Neutrophil (primary cell): ENCODE data around the gene UST.

Experiments used
- H3K27ac ChIP-seq: fragments of 200-600 bp; sonication (generic); 2 replicates; pipeline ENCODE4 v1.5.1; 2016; ENCODE audit warnings: mild to moderate bottlenecking, moderate library complexity
- H3K27me3 ChIP-seq: fragments of 200-600 bp; sonication (generic); 2 replicates; pipeline ENCODE4 v1.6.0; 2016; ENCODE audit warnings: mild to moderate bottlenecking
- H3K36me3 ChIP-seq: fragments of 200-600 bp; sonication (generic); 2 replicates; pipeline ENCODE4 v1.5.1; 2017
- H3K4me1 ChIP-seq, 2 experiments: fragments of 200-600 bp in 1 of 2; sonication (generic) in 1 of 2; 1 replicate in 1 of 2; 2 replicates in 1 of 2; pipeline versions ENCODE4 v1.5.1 to v1.6.1; 2013 to 2016; ENCODE audit warnings: low read depth in 1 of 2, low read length in 1 of 2, mild to moderate bottlenecking in 1 of 2, moderate library complexity in 1 of 2; ENCODE audit not compliant: control insufficient read depth in 1 of 2, insufficient read depth in 1 of 2
- H3K4me3 ChIP-seq, 2 experiments: fragments of 200-600 bp in 1 of 2; sonication (generic) in 1 of 2; 1 replicate in 1 of 2; 2 replicates in 1 of 2; pipeline ENCODE4 v1.5.1; 2013 to 2016; ENCODE audit warnings: low read depth in 1 of 2, low read length in 1 of 2, mild to moderate bottlenecking in 1 of 2, moderate library complexity in 1 of 2
- H3K9me3 ChIP-seq: fragments of 200-600 bp; sonication (generic); 2 replicates; pipeline ENCODE4 v1.5.1; 2016
- TF ChIP-seq, protein P1 (sequence below): fragments of 200-600 bp; sonication (generic); IDR thresholded peaks from 2 replicates; pipeline ENCODE4 v1.5.1; 2016; ENCODE audit warnings: antibody characterized with exemption

UST gene

DNA sequence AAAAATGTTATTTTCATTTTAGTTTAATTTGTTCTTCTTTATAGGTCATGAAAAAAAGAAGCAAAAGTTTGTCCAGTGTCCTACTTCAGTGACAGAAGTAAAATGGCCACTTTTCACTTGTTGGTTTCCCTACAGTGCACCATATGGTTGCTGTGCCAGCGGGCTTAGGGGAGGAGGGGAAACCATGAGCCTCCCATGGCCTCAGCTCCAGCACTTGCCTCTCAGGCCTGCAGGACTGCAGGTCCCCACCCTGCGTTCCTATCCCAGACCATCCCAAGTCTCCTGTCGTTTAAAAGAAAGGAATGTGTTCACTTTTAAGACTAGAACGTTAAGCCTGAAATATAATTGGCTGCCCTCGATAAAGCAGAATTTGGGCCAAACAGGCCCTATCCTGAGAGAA is 360.7 kb downstream of the UST start:
- Histone ChIP-seq H3K27me3 (no peaks in the 10 kb centered on the region), H3K4me3 (no peak overlapping the region), H3K27ac (no peak overlapping the region), H3K9me3 (no peaks in the 10 kb centered on the region), H3K36me3 (no peaks in the 10 kb centered on the region), H3K4me1 (no peaks in the 10 kb centered on the region)
- TF ChIP-seq, protein P1, sequence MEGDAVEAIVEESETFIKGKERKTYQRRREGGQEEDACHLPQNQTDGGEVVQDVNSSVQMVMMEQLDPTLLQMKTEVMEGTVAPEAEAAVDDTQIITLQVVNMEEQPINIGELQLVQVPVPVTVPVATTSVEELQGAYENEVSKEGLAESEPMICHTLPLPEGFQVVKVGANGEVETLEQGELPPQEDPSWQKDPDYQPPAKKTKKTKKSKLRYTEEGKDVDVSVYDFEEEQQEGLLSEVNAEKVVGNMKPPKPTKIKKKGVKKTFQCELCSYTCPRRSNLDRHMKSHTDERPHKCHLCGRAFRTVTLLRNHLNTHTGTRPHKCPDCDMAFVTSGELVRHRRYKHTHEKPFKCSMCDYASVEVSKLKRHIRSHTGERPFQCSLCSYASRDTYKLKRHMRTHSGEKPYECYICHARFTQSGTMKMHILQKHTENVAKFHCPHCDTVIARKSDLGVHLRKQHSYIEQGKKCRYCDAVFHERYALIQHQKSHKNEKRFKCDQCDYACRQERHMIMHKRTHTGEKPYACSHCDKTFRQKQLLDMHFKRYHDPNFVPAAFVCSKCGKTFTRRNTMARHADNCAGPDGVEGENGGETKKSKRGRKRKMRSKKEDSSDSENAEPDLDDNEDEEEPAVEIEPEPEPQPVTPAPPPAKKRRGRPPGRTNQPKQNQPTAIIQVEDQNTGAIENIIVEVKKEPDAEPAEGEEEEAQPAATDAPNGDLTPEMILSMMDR, result no peak

DNA sequence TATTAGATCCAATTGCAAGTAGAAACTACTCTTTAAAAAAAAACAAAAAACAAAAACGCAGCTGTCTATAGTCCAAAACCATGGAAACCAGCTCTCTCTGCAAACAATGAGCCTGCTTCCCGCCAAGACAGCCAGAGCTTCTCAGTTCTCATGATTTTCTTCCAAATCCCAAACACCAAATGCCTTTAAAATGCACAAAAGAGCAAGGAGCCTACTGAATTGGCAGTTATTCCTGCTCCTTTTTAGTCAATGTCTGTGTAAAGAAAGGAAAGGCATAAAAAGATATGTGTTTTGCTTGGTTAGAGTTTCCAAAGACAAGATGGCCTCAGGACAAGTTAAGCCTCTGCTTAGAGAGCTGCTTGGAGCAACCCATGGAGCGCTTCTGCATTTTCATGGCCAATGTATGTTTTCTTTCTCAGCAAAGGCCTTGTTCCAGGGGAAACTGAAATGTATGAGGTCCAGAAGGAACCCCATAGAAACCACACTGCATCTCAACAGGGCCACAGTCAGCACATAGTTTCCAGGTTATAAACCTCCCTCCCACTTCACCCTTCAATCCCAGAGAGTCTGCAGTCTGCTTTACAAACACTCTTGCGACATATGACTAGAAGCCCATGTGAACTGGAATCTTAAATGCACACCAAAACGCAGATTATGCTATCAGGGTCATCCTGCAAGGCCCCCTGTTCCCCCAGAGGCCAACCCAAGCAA is 361.4 kb downstream of the UST start:
- TF ChIP-seq, protein P1, result no peak

DNA sequence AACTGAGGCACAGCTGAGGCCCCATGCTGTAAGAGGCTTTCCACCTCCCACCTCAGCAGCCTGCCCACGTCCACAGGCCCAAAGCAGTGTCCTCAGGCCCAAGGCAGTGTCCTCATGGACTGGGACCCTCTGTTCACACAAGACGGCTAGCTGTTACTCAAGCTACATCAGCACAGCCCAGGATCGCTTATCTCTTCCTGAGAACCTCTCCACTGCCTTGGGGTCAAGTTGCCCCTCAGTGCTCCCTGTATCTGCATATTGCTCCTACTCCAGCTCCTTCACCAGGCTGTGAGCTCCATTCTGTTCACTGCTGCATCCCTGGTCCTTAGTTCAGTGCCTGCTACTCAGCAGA is 361.9 kb downstream of the UST start:
- no peaks in the 10 kb centered on the region for H3K9me3 ChIP-seq
- no peak overlapping the region for H3K27ac ChIP-seq
- H3K36me3 ChIP-seq, result no peaks in the 10 kb centered on the region
- TF ChIP-seq, protein P1, result no peak
- no peaks in the 10 kb centered on the region for H3K27me3 ChIP-seq
- no peak overlapping the region for H3K4me3 ChIP-seq
- H3K4me1 ChIP-seq, result no peaks in the 10 kb centered on the region

More for the DNA sequence above, 361.4 kb downstream of the UST start:
- no peaks in the 10 kb centered on the region for H3K9me3 ChIP-seq
- no peak overlapping the region for H3K27ac ChIP-seq
- no peaks in the 10 kb centered on the region for H3K4me1 ChIP-seq
- no peak overlapping the region for H3K4me3 ChIP-seq
- no peaks in the 10 kb centered on the region for H3K27me3 ChIP-seq
- H3K36me3 ChIP-seq, result no peaks in the 10 kb centered on the region

DNA sequence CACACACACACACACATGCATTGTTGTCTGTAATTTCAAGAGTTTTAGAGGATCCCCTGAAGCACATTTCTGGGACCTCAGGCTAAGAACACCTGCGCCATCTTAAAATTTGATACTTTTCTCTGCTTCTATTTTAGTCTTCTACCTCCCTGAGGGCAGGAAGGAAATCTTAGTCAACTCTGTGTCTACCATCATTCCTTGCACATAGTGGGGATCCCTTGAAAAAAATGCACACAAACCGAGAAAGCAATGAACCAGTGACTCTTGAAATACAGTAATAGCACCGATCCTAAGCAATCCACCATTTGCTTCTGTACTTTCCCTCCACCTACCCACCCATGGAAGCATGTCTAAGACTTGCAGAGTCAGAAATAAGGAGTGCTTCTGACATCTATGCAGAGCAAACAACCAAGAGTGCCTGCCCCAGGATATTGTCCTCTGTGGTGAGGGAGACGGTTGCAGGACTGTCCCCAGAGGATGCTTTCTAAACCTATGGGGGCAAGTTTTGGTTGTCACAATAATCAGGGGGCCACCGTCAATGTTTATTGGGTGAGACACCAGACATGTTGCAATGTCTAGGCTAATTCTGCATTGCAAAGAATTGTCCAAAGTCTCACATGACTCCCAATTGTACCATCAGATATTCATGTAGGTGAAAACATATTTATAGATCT is 362.7 kb downstream of the UST start:
- TF ChIP-seq, protein P1, result no peak
- H3K27ac ChIP-seq, result no peak overlapping the region

DNA sequence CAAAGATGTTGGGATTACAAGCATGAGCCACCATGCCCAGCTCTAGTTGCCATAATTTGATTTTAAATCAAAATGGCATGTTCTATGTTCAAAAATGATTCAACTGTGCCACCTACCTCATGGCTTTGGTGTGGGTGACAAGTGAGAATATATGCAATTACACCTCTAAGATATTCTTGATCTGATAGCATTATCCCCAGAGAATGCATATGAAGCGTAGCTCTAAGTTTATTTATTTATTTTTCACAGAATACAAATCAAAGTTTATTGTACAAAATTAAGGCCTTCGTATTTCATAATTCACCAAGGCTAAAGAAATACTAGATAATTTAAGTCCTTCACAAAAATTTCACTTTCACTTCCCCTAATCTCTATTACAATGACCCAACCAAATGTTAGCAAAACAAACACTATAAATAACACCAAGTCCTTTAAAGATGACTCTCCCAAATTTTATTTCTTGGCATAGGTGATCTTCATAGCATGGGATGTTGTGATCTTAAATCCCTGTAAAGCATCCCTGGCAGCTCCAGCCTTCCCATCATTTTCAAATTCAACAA is 364.8 kb downstream of the UST start:
- H3K9me3 ChIP-seq, result no peaks in the 10 kb centered on the region
- no peaks in the 10 kb centered on the region for H3K27me3 ChIP-seq
- H3K4me3 ChIP-seq, result no peak overlapping the region
- H3K36me3 ChIP-seq, result no peaks in the 10 kb centered on the region
- TF ChIP-seq, protein P1, result no peak
- no peaks in the 10 kb centered on the region for H3K4me1 ChIP-seq
- no peak overlapping the region for H3K27ac ChIP-seq

More for the DNA sequence above, 362.7 kb downstream of the UST start:
- no peaks in the 10 kb centered on the region for H3K27me3 ChIP-seq
- no peaks in the 10 kb centered on the region for H3K9me3 ChIP-seq
- H3K4me1 ChIP-seq, result no peaks in the 10 kb centered on the region
- no peaks in the 10 kb centered on the region for H3K36me3 ChIP-seq
- H3K4me3 ChIP-seq, result no peak overlapping the region
